ENCODE results near the gene METTL27.
A peak's percentile ranks its signal among the peaks of the same experiment; 100 is the strongest.
"Not testable (repeated sequence)": the region's sequence is repeated elsewhere in the genome, so short reads cannot be mapped to it uniquely, and the experiment has no call there.

Gene METTL27

DNA sequence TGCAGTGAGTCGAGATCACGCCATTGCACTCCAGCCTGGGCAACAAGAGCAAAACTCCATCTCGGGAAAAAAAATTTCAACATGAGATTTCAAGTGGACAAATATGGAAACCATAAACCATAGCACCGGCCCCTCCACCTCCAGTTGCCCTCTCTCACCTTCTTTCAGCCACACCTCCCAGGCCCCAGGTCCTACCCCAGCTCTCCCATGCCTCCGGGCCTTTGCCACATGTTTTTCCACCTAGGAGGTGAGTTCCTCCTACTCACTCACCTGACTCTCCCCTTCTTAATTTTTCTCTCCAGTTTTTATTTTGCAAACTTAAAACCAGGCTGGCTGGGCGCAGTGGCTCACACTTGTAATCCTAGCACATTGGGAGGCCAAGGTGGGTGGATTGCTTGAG is 25.2 kb downstream of the METTL27 start:
- no peak for DNase-seq

DNA sequence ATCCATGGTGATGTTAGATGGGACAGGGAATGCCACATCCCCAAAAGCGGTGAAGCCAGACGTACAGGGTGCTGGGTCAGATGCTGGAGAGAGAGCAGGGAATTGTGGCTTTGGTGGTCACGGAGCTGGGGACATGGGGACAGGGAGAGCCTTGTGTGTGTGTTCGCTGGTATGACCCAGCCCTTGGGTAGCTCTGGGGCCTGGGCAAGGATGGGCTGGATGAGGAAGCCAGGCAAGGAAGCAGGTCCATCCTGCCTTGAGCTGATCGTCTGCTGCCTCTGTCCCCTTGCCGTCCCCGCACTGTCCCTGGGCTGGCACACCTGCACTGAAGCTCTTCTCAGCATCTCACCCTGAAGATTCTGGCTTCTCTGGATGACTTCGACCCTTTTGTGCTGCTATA is 26.9 kb downstream of the METTL27 start:
- no peak for DNase-seq

DNA sequence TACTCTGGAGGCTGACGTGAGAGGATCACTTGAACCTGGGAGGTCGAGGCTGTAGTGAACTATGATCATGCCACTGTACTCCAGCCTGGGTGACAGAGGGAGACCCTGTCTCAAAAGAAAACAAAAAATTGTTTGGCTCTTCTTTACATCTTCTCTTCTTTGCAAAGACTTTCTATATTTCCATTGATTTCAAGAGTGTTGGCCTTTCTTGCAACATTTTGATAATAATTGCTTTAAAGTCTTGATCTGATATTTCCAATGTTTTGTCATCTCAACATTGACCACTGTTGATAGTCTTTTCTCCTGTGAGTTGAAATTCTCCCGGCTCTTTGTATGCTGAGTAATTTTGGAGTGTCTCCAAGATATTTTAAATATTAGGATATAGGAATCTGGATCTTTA is 29.3 kb downstream of the METTL27 start:
- no peak for DNase-seq

DNA sequence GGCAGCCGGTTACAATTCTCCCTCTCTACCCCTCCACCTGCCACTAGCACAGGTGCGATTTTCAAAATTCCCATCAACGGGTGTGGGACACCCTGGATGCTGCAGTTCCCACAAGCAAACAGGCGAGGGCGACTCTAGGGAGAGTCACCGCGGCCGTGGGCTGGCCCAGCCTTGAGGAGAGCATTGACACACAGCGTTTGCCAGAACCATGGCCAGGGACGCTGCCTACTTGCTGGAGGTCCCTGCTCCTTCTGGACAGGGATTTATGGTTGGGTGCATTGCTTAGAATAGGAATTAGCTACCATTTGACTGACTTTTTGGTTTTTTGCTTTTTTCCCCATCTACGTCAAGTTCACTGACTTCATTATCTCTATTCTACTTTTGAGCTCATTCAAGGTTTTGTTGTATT is 30.6 kb downstream of the METTL27 start:
- DNase-seq = peak; percentile 56

DNA sequence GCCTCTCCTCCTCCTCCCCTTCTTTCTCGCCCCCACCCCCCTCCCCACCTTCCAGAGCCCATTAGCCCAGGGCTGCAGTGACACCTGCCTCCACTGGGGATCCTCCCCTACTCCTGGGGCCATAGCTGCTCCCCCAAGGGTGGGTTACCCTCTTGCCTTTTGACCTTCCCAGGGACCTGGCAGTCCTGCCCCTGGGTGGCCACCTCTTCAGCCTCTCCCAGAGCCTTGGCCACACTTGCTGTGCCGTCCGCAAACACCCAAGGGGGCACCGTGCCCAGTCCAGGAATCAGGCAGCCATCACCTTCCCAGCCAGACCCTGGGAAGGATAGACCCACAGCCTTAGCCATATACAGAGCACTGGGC is 31.3 kb downstream of the METTL27 start:
- DNase-seq = no peak

DNA sequence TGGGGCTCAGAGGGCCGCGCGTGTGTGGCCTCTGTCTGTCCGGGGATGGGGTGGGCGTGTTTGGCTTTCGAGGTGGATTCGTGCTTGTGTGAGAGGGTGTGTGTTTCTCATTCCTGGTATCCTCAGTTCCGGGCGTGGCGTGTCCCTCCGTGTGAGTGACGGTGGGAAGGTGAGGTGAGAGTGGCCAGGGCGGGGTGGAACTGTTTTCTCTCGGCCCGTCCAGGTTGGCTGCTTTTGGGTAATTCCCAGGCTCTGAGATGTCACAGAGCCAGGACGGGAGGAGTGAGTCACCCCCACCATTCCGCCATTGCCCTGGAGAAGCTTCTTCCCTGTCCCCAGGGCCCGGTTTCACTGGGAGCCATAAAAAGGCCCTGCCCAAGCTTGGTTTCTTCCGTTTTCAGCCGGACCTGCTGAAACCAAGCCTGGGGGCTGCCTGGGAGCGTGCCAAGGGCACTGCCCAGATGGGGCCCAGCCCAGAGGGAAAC is 32.8 kb downstream of the METTL27 start:
- DNase-seq = no peak

DNA sequence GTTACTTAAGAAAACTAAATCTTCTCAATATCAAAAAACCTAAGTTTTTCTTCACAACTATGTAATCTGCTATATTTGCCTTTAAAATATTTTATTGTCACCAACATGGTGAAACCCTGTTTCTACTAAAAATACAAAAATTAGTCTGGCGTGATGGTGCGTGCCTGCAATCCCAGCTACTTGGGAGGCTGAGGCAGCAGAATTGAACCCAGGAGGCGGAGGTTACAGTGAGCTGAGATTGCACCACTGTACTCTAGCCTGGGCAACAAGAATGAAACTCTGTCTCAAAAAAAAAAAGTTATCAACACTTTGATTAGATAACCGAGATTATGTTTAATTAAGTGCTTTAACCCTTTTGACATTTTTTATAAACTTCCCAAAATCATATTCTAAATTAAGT is 39.9 kb downstream of the METTL27 start:
- no peak for DNase-seq

DNA sequence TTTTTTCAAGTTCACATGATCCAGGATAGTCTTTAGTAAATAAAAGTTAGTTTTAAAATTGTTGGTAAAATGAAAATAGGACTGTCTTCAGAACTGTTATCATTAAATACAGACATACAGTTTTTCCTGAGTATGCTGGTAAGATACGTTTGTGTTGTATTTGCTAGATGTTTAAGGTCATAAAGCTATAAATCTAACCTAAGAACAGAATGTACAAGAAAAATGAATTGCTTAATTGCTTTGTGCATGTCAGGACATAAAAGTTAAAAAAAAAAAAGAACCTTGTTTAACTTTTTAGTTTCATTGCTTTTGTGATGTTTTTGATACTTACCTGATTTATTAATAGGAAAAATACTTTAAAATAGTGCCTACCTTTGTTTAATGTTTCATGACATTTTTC is 40.7 kb downstream of the METTL27 start:
- no peak for DNase-seq

DNA sequence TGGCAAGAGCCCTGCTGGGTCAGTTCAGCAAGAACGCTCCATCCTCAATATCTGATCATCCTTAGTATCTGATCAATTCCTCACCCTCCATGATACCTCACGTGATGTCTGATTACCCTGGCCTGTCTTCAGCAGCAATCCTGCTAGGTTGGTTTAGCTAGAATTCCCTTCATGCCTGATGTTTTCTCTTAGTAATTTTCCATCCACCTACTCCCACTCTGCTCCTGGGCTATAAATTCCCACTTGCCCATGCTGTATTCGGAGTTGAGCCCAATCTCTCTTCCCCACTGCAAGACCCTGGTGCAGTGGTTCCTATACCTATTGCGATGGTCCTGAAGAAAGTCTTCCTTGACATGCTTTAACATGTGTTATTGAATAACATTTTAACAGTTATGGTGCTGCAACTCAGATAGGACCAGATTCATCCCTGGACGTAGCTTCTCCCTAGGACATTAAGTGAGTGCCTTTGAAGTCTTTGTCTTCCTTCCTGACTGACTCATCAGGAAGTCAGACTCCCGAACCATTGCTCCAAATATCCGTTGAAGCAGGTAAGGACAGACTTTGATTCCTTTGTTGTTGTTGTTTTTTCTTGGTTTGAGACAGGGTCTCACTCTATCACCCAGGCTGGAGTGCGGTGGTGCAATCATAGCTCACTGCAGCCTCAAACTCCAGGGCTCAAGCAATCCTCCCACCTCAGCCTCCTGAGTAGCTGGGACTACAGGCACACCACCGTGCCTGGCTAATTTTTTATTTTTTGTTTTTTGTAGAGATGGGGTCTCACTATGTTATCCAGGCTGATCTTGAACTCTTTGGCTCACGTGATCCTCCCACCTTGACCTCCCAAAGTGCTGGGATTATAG is 42.8 kb downstream of the METTL27 start:
- DNase-seq = no peak

DNA sequence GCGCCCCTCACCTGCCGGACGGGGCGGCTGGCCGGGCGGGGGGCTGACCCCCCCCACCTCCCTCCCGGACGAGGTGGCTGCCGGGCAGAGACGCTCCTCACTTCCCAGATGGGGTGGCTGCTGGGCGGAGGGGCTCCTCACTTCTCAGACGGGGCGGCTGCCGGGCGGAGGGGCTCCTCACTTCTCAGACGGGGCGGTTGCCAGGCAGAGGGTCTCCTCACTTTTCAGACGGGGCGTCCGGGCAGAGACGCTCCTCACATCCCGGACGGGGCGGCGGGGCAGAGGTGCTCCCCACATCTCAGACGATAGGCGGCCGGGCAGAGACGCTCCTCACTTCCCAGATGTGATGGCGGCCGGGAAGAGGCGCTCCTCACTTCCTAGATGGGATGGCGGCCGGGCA is 45.1 kb downstream of the METTL27 start:
- DNase-seq = not testable (repeated sequence)

DNA sequence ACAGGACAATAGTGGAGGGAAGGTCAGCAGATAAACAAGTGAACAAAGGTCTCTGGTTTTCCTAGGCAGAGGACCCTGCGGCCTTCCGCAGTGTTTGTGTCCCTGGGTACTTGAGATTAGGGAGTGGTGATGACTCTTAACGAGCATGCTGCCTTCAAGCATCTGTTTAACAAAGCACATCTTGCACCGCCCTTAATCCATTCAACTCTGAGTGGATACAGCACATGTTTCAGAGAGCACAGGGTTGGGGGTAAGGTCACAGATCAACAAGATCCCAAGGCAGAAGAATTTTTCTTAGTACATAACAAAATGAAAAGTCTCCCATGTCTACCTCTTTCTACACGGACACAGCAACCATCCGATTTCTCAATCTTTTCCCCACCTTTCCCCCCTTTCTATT is 45.7 kb downstream of the METTL27 start:
- not testable (repeated sequence) for DNase-seq

DNA sequence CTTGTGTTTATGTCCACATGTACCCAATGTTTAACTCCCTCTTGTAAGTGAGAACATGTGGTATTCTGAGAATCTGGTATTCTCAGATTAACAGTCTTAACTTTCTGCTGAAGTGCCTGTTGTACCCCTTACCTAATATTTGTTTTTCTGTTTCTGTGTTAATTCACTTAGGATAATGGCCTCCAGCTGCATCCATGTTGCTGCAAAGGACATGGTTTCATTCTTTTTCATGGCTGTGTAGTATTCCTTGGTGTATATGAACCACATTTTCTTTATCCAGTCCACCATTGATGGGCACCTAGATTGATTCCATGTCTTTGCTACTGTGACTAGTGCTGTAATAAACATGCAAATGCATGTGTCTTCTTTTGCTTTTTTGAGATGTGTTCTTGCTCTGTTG is 47.1 kb downstream of the METTL27 start:
- not testable (repeated sequence) for DNase-seq

DNA sequence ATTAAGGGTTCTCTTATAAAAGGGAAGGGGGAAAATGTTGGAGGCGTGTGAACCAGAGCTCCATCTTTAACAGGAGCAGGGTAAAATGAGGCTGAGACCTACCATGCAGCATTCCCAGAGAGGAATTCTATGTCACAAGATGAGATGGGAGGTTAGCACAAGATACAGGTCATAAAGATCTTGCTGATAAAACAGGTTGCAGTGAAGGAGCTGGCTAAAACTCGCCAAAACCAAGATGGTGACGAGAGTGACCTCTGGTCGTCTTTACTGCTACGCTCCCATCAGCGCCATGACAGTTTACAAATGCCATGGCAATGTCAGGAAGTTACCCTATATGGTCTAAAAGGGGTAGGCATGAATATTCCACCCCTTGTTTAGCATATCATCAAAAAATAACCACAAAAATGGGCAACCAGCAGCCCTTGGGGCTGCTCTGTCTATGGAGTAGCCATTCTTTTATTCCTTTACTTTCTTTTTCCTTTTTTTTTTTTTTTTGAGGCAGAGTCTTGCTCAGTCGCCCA is 51.1 kb downstream of the METTL27 start:
- not testable (repeated sequence) for DNase-seq

DNA sequence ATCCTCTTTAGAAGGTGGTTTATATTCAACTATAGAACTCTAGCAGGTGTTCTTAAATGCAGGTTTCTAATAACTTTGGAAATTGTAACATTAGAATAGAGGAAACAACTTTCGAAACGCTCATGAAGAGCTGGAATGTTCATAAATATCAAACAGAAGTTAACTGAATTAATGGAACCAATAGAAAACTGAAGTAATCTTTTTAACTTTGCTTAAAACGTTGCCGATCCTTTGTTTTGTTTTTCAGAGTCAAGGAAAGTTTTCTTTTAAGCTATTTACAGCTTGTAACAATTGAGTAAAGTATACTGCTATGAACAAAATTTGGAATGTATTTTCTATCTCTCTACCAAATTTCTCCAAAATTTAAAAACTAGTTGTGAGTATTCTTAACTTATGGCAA is 53.3 kb downstream of the METTL27 start:
- DNase-seq = no peak

DNA sequence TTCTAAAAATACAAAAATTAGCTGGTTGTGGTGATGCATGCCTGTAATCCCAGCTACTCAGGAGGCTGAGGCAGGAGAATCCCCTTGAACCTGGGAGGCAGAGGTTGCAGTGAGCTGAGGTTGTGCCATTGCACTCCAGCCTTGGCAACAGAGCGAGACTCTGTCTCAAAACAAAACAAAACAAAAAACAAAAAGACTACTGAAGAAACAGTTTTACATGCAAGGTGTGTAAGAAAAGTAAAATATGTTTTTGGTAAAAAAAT is 54.6 kb downstream of the METTL27 start:
- DNase-seq = not testable (repeated sequence)

DNA sequence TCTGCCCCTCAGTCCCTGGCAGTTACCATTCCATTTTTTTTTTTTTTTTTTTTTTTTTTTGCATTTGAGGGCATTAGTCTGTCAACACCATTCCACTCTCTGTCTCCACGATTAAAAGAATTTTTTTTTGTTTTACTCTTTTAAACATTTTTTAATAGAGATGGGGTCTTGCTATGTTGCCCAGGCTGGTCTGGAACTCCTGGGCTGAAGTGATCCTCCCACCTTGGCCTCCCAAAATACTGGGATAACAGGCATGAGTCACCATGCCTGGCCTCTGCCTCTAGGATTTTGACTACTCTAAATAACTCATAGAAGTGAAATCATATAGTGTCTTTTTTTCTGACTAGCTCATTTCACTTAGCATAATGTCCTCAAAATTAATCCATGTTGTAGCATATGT is 55.7 kb downstream of the METTL27 start:
- no peak for DNase-seq

Data from NCI-H510A treated with DMSO at 0.1 percent for 48 hours (cell line).